ES-I3 (cell line): Measurements from ENCODE around the gene SERPINI1.

Source experiments
- H3K36me3 ChIP-seq: 2 replicates; pipeline ENCODE4 v1.6.1; 2013; ENCODE audit warnings: mild to moderate bottlenecking, low read length, control low read depth, moderate library complexity; ENCODE audit not compliant: insufficient read depth
- H3K4me1 ChIP-seq: 2 replicates; pipeline ENCODE4 v1.6.1; 2013; ENCODE audit warnings: mild to moderate bottlenecking, control low read depth, low read length; ENCODE audit not compliant: insufficient read depth
- H3K9ac ChIP-seq: 2 replicates; pipeline ENCODE4 v1.6.1; 2013; ENCODE audit warnings: low read depth, mild to moderate bottlenecking, low read length, moderate library complexity
- H3K9me3 ChIP-seq: 2 replicates; pipeline ENCODE4 v1.6.1; 2013; ENCODE audit warnings: mild to moderate bottlenecking, low read length, moderate library complexity; ENCODE audit not compliant: control insufficient read depth, insufficient read depth

The SERPINI1 gene

DNA sequence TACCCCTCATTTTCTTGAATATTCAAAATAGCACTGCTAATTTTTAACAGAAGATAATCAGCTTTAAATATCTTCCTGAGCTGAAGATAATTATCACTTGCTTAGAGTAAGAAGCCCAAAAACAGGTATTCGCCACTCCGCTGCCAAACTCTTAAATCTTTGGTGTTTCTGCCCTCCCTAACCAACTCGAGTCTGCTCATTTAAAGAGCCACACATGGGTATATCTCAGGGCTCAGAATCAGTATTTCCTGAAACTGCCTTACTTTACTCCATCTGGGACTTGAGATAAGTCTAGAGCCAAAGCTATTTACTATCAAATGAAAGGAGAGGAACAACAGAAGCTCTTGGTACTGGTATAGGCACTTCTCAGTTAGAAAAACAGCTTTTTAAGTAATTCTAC lies 11.6 kb upstream of the SERPINI1 start:
- H3K4me1 ChIP-seq, result peaks cover 39% of the 10 kb centered on the region
- H3K9ac ChIP-seq, result no peak overlapping the region
- H3K9me3 ChIP-seq, result no peaks in the 10 kb centered on the region
- peaks cover 4% of the 10 kb centered on the region; the same call in 1 of the 2 replicates for H3K36me3 ChIP-seq

- Histone ChIP-seq H3K9ac (no peak overlapping the region), H3K9me3 (no peaks in the 10 kb centered on the region), H3K4me1 (peaks cover 42% of the 10 kb centered on the region), H3K36me3 (no peaks in the 10 kb centered on the region)
Measured at GRCh38 chr3:167728176-167728575, 7.3 kb upstream of the SERPINI1 start.

DNA sequence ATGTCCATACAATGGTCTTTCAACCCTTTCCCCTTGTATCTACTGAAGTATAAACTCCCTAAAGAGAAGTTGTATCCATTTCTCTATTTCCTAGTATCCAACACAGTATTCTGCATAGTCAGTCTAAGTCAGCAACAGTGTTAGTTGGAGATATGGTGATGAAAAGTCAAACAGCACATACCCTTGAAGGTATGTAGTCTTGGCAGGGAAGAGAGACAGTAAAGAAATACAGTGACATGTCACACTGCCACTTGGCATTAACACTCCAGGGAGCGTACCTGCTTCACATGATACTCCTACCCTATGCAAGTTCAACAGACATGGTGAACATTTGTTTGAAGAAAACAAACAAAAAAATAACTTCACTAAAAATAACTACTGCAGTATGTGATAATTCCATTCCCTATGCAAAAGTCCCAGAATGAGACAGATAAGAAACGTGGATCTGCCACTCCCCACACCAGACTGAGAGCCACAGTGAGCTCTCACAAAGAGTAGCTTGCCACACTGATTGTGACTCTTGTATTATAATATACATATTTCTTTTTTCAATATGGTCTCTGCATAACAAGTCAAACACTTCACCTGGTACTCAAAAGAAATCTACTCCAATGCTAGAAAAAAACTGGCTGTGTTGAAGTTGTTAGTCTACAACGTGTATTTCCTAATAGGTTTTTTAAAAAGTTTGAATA lies 6.7 kb upstream of the SERPINI1 start:
- Histone ChIP-seq H3K4me1 (peaks cover 38% of the 10 kb centered on the region), H3K9ac (no peak overlapping the region), H3K36me3 (no peaks in the 10 kb centered on the region), H3K9me3 (no peaks in the 10 kb centered on the region)

GRCh38 chr3:167729591-167729990 lies 5.9 kb upstream of the SERPINI1 start:
- no peaks in the 10 kb centered on the region for H3K9me3 ChIP-seq
- H3K4me1 ChIP-seq, result peaks cover 34% of the 10 kb centered on the region
- no peak overlapping the region for H3K9ac ChIP-seq
- H3K36me3 ChIP-seq, result no peaks in the 10 kb centered on the region

- no peaks in the 10 kb centered on the region for H3K9me3 ChIP-seq
- no peaks in the 10 kb centered on the region for H3K36me3 ChIP-seq
- H3K9ac ChIP-seq, result no peak overlapping the region
- H3K4me1 ChIP-seq, result peaks cover 27% of the 10 kb centered on the region
Measured at GRCh38 chr3:167731393-167731792, 4.1 kb upstream of the SERPINI1 start.

- Histone ChIP-seq H3K36me3 (no peaks in the 10 kb centered on the region), H3K4me1 (peaks cover 17% of the 10 kb centered on the region), H3K9ac (no peak overlapping the region), H3K9me3 (no peaks in the 10 kb centered on the region)
Measured at GRCh38 chr3:167732313-167733065, 3.0 kb upstream of the SERPINI1 start.

GRCh38 chr3:167733961-167734497 lies 1.5 kb upstream of the SERPINI1 start:
- Histone ChIP-seq H3K9me3 (no peaks in the 10 kb centered on the region), H3K4me1 (peaks cover 7% of the 10 kb centered on the region), H3K9ac (peak overlapping the region; percentile 91), H3K36me3 (no peaks in the 10 kb centered on the region)

- peak within 1 kb of the TSS; percentile 91 for H3K9ac ChIP-seq
- no peaks in the 10 kb centered on the region for H3K9me3 ChIP-seq
- H3K4me1 ChIP-seq, result peaks cover 2% of the 10 kb centered on the region; the same call in 1 of the 2 replicates
- no peaks in the 10 kb centered on the region for H3K36me3 ChIP-seq
Measured at GRCh38 chr3:167734498-167735232, 856 bp upstream of the SERPINI1 start, which contains the start of gene PDCD10. PDCD10 (minus strand) TSS chr3:167734892; CDS start chr3:167720157, 14,735 bp downstream.

DNA sequence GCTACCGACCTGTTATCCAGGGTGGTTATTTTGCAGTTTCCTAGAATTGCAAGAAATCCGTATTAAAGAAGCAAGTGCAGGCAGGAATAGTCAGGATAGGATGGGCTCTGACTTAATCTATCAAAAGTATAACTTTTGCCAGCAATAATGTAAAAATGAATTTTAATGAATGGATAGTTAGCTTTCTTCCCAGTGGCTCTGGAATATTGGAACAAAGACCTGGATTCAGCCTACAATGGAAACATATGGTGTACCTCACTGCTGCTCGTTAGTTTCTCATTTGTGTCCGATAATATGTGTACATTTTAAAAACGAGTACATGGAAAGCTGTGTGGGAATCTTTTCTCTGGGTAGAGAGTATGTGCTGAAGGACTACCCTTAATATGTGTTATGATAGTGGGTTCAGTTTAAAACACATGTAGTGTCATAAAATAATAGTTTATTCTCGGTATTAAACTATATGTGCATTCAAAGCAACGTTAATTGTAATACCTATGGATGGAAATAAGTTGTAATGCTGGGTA lies 805 bp downstream of the SERPINI1 start:
- Histone ChIP-seq H3K9me3 (no peaks in the 10 kb centered on the region), H3K36me3 (no peaks in the 10 kb centered on the region), H3K4me1 (no peaks in the 10 kb centered on the region; the same call in 1 of the 2 replicates), H3K9ac (peak overlapping the region; percentile 84)

GRCh38 chr3:167736997-167737396 lies 1.5 kb downstream of the SERPINI1 start:
- no peaks in the 10 kb centered on the region for H3K9me3 ChIP-seq
- no peaks in the 10 kb centered on the region for H3K36me3 ChIP-seq
- H3K4me1 ChIP-seq, result no peaks in the 10 kb centered on the region; the same call in 1 of the 2 replicates
- H3K9ac ChIP-seq, result no peak overlapping the region

GRCh38 chr3:167738037-167738436 lies 2.5 kb downstream of the SERPINI1 start:
- Histone ChIP-seq H3K9me3 (no peaks in the 10 kb centered on the region), H3K4me1 (no peaks in the 10 kb centered on the region; the same call in 1 of the 2 replicates), H3K36me3 (no peaks in the 10 kb centered on the region; the same call in 1 of the 2 replicates), H3K9ac (no peak overlapping the region)

DNA sequence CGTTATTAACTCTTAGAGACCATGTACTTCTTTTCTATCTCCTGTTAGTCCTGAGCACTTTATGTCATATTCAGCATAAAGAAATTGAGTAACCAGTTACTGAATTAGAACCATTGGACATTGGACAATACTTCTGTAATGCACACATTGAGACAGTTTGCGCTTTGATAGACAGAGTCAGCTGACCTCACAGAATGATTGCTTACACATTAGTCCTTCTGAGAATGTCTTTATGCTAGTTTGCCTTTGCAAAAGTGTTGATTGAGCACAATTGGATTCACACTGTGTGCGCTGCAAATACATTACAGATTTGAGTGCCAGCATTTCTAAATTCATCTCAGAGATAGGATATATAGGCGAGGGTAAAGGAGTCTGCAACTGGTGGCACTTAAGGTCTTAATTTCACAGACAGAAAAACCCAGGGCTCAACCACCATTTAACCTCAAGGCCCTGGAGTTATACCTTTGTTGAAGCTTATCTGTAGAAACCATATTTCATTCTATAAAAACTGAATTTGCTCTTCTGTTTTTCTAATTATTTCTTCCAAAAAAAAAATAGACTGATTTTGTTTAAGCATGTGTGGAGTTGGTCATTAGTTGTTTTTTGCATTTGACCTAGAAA lies 3.8 kb downstream of the SERPINI1 start:
- H3K4me1 ChIP-seq, result no peaks in the 10 kb centered on the region
- H3K36me3 ChIP-seq, result no peaks in the 10 kb centered on the region; the same call in 1 of the 2 replicates
- no peaks in the 10 kb centered on the region for H3K9me3 ChIP-seq
- H3K9ac ChIP-seq, result no peak overlapping the region

DNA sequence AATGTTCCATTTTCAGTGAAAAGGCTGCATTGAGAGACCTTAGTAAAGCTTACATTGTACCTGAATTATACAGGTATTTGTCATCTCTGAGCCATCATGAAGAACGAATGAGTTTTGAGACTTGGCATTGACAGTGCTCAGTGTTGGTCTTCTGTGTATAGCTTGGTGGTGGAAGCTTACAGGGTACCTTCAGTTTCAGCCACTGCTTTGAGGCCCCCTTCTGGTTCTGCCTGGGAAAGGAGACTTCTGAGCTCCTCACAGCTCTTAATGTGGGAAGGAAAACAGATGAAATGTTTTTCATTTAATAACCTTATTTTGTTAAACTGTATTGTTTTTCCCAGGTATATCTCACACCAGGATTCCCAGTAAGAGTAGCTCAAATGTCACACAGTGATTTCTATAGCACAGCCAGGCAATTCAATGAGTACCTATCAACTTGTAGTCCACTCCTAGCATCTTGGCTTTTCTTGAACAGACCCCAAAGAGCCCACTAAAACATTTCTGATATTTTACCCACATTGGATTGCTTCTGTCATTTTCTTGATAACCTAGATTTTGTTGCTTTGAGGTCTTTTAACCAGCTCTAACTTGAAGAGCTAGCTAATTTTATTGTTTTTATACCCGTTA lies 5.6 kb downstream of the SERPINI1 start:
- Histone ChIP-seq H3K4me1 (no peaks in the 10 kb centered on the region), H3K9ac (no peak overlapping the region), H3K9me3 (no peaks in the 10 kb centered on the region), H3K36me3 (no peaks in the 10 kb centered on the region; the same call in 1 of the 2 replicates)
